Activated CD8-positive, alpha-beta T cell treated with anti-CD3 and anti-CD28 coated beads for 36 hours (primary cell): ENCODE data around the gene BEGAIN. TPM values are rescaled to one million over a fixed set of nuclear protein-coding genes. Genes with fewer than 3 reads are reported as not detected.

ENCODE experiments used
- ATAC-seq: fragments of 200-7000 bp; cut with Tn5 transposase; one replicate; pipeline ENCODE4 v1.10.0; 2021; ENCODE audit warnings: mild to moderate bottlenecking, moderate library complexity
- CTCF ChIA-PET: fragments of 350-600 bp; sonication (Branson Sonifier 250); formaldehyde crosslinking; loops from one replicate; lab custom pipeline; 2021; ENCODE audit warnings: antibody characterized with exemption; lab: Charles Lee
- POLR2A ChIA-PET: fragments of 350-600 bp; sonication (Branson Sonifier 250); formaldehyde crosslinking; loops from one replicate; lab custom pipeline; 2021; ENCODE audit warnings: antibody characterized with exemption; lab: Charles Lee
- DNase-seq: peaks from one replicate; pipeline ENCODE4 v3.0.0-alpha.2; 2020
- H3K27ac Mint-ChIP-seq: one replicate; pipeline ENCODE4 v1.8.0; 2021; ENCODE audit warnings: mild to moderate bottlenecking, mixed read lengths
- H3K27me3 Mint-ChIP-seq: one replicate; pipeline ENCODE4 v1.8.0; 2021; ENCODE audit warnings: mixed read lengths
- H3K36me3 Mint-ChIP-seq: one replicate; pipeline ENCODE4 v1.8.0; 2021; ENCODE audit warnings: low read depth, mixed read lengths
- H3K4me1 Mint-ChIP-seq: one replicate; pipeline ENCODE4 v1.8.0; 2021; ENCODE audit warnings: low read depth, mixed read lengths
- H3K4me3 Mint-ChIP-seq: one replicate; pipeline ENCODE4 v1.8.0; 2021; ENCODE audit warnings: mild to moderate bottlenecking, moderate library complexity, mixed read lengths
- H3K9me3 Mint-ChIP-seq: one replicate; pipeline ENCODE4 v1.8.0; 2021; ENCODE audit warnings: mixed read lengths
- CTCF ChIP-seq: fragments of 200-600 bp; IDR thresholded peaks from one replicate; pipeline ENCODE4 v1.8.0; 2022; ENCODE audit warnings: antibody characterized with exemption, mild to moderate bottlenecking
- intact Hi-C: fragments of 100-400 bp; cut with micrococcal nuclease; formaldehyde crosslinking; loops from one replicate; pipeline ENCODE4 v1.10.0; 2022
- total RNA-seq, 2 experiments: library from RNA; stranded (reverse); gene quantifications; one replicate each; pipeline ENCODE4 v1.2.3, GENCODE V29; 2021

BEGAIN gene
- total RNA-seq, 2 experiments from 2014 or later = 5.5 to 6.0 TPM

GRCh38 chr14:100576091-100577085 lies 10.8 kb downstream of the BEGAIN start:
- H3K36me3 Mint-ChIP-seq = no peaks in the 10 kb centered on the region
- H3K4me1 Mint-ChIP-seq = peaks cover 4% of the 10 kb centered on the region
- intact Hi-C loops = no loop called here
- DNase-seq (no peak), ATAC-seq (no peak)
- H3K27ac Mint-ChIP-seq = no peak overlapping the region
- POLR2A ChIA-PET = no interaction called here
- no peak for TF ChIP-seq CTCF
- no peaks in the 10 kb centered on the region for H3K9me3 Mint-ChIP-seq
- CTCF ChIA-PET = no interaction called here
- H3K27me3 Mint-ChIP-seq = peaks cover 5% of the 10 kb centered on the region
- H3K4me3 Mint-ChIP-seq = no peak overlapping the region

- no peak for ATAC-seq
- H3K36me3 Mint-ChIP-seq = no peaks in the 10 kb centered on the region
- TF ChIP-seq CTCF = no peak
- no peaks in the 10 kb centered on the region for H3K9me3 Mint-ChIP-seq
- no peak overlapping the region for H3K4me3 Mint-ChIP-seq
- no peak overlapping the region for H3K27ac Mint-ChIP-seq
- H3K4me1 Mint-ChIP-seq = peaks cover 4% of the 10 kb centered on the region
- ChIA-PET POLR2A (no interaction called here), CTCF (no interaction called here)
- H3K27me3 Mint-ChIP-seq = peaks cover 8% of the 10 kb centered on the region
- intact Hi-C loops = no loop called here
- no peak for DNase-seq
Measured at GRCh38 chr14:100575266-100575995, 11.8 kb downstream of the BEGAIN start.

- no peak for ATAC-seq
Measured at GRCh38 chr14:100574642-100575031, 12.6 kb downstream of the BEGAIN start.

GRCh38 chr14:100573757-100574641 lies 13.2 kb downstream of the BEGAIN start:
- no peak overlapping the region for H3K4me3 Mint-ChIP-seq

More at GRCh38 chr14:100574642-100575031, 12.6 kb downstream of the BEGAIN start:
- DNase-seq = no peak
- no peak overlapping the region for H3K27ac Mint-ChIP-seq
- ChIA-PET CTCF (interaction anchor here (0.9 kb wide), 1 partner anchor 79 kb away, joined by 3 read pairs; no protein-coding TSS in a partner anchor), POLR2A (interaction anchor here (0.6 kb wide), 1 partner anchor 71 kb away, joined by 3 read pairs; no protein-coding TSS in a partner anchor)
- H3K9me3 Mint-ChIP-seq = no peaks in the 10 kb centered on the region
- peaks cover 4% of the 10 kb centered on the region for H3K4me1 Mint-ChIP-seq
- H3K27me3 Mint-ChIP-seq = peaks cover 11% of the 10 kb centered on the region
- no peak overlapping the region for H3K4me3 Mint-ChIP-seq
- intact Hi-C loops = no loop called here
- no peaks in the 10 kb centered on the region for H3K36me3 Mint-ChIP-seq
- no peak for TF ChIP-seq CTCF

More at GRCh38 chr14:100573757-100574641, 13.2 kb downstream of the BEGAIN start:
- POLR2A ChIA-PET = no interaction called here
- CTCF ChIA-PET = interaction anchor here (0.9 kb wide), 1 partner anchor 79 kb away, joined by 3 read pairs; no protein-coding TSS in a partner anchor
- no peak for DNase-seq
- H3K27me3 Mint-ChIP-seq = peaks cover 18% of the 10 kb centered on the region
- H3K27ac Mint-ChIP-seq = no peak overlapping the region
- H3K4me1 Mint-ChIP-seq = peaks cover 7% of the 10 kb centered on the region
- ATAC-seq = no peak
- intact Hi-C loops = no loop called here
- H3K36me3 Mint-ChIP-seq = no peaks in the 10 kb centered on the region
- TF ChIP-seq CTCF = no peak
- no peaks in the 10 kb centered on the region for H3K9me3 Mint-ChIP-seq
